Transverse colon (tissue), 4 donors: ENCODE results near the gene ADAM12.

Experiments
- CTCF ChIP-seq, 5 experiments: fragments of 200-600 bp in 3 of 5; fragments of 450-650 bp in 2 of 5; sonication (generic) in 3 of 5; IDR thresholded peaks; 1 replicate in 2 of 5; 2 replicates in 3 of 5; pipeline ENCODE4 v1.5.1; 2016 to 2017; ENCODE audit warnings: antibody characterized with exemption in 5 of 5, inconsistent platforms in 3 of 5, mild to moderate bottlenecking in 2 of 5, moderate library complexity in 1 of 5
- POLR2A ChIP-seq: fragments of 450-650 bp; IDR thresholded peaks from one replicate; pipeline ENCODE4 v1.6.1; 2016; ENCODE audit warnings: antibody characterized with exemption, mild to moderate bottlenecking, moderate library complexity
- POLR2AphosphoS5 ChIP-seq, 3 donors: sonication (generic); formaldehyde crosslinking; IDR thresholded peaks; one replicate each; pipeline ENCODE4 v1.6.1; 2016; ENCODE audit warnings: antibody characterized with exemption in 3 of 3

DNA sequence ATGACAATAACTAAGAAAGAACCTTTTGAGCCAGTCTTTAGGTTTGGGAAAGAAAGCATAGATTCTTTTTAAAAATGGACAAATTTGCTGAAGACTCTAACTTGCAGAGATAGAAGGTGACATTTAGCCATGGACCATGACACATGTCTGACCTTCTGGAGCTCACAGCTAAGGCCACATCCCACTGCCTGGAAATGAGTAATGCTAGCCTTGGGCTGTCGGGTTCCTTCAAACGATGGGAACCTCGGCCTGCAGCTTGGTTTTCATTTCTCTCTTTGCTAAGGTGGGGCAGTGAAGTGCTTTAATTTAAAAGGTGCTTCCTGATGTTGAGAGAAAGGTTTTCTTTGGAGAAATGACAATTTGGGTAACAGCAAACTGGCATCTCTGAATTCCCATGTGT is 268.7 kb downstream of the ADAM12 start:
- TF ChIP-seq CTCF (IDR thresholded peaks at IDR 0.05) = no peak
- TF ChIP-seq POLR2A = no peak
- TF ChIP-seq POLR2AphosphoS5 (IDR thresholded peaks at IDR 0.05) = no peak
